ENCODE results near the gene GRHL3. TPM values are rescaled to one million over a fixed set of nuclear protein-coding genes. Genes with fewer than 3 reads are reported as not detected.
A peak's percentile ranks its signal among the peaks of the same experiment; 100 is the strongest.

Gene GRHL3
- total RNA-seq, 1 experiment from 2014 or later: not detected

DNA sequence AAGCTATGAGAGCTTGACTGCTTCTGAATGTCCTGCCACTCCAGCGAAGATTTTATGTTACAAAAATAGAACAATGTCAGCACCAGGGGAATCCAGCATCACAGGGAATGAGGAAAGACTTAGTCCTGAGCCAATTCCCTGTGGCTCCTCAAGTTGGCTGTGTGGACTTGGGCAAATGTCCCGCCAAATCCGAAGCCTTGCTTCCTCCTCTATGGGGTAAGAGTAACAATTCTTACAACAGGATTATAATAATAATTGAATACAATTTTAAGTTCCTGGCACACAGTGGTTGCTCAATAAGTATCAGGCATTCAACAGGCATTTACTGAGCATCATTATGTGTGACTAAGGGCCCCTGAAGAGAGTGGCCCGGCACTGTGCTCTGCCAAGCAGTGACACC lies 50.0 kb downstream of the GRHL3 start:
- DNase-seq: no peak
- H2AFZ ChIP-seq (ENCODE audit: low read length): no peak overlapping the region
- no peaks in the 10 kb centered on the region for H4K20me1 ChIP-seq (ENCODE audit: insufficient read depth, low read depth, low read length)
- H3K4me2 ChIP-seq (ENCODE audit: low read depth, low read length, poor library complexity, severe bottlenecking): no peak overlapping the region
- no peaks in the 10 kb centered on the region for H3K79me2 ChIP-seq (ENCODE audit: low read length)
- H3K4me1 ChIP-seq (ENCODE audit: low read length): peaks cover 10% of the 10 kb centered on the region
- no peak overlapping the region for H3K27ac ChIP-seq (ENCODE audit: low read length)
- no peak overlapping the region for H3K9ac ChIP-seq (ENCODE audit: low read length)
- no peaks in the 10 kb centered on the region for H3K9me2 ChIP-seq (replicated peaks; ENCODE audit: insufficient read depth, low read length)
- no peaks in the 10 kb centered on the region for H3K9me3 ChIP-seq (ENCODE audit: low read length)
- no peaks in the 10 kb centered on the region for H3K27me3 ChIP-seq (ENCODE audit: low read length)
- H3K36me3 ChIP-seq (ENCODE audit: insufficient read depth, low read length): no peaks in the 10 kb centered on the region
- H3K4me3 ChIP-seq (ENCODE audit: low read length): no peak overlapping the region

DNA sequence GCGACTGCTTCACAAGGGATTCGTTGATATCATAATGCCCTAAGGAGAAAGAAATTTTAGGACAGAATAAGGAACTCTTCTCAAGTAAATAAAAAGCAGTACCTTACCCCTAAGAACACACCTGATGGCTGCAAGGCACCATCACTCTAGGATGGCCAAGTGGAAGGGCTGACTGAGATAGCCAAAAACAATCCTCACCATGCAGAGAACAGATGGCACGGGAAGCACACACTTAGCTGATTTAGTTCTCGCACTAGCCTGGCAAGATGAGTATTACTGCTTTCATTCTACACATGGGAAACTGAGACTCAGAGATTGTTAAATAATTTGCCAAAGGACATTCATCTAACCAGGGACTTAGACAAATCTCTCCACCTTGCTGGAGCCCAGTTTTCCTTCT lies 50.6 kb downstream of the GRHL3 start:
- H3K27ac ChIP-seq (ENCODE audit: low read length): no peak overlapping the region
- H3K4me3 ChIP-seq (ENCODE audit: low read length): no peak overlapping the region
- peaks cover 10% of the 10 kb centered on the region for H3K4me1 ChIP-seq (ENCODE audit: low read length)
- H3K27me3 ChIP-seq (ENCODE audit: low read length): no peaks in the 10 kb centered on the region
- H4K20me1 ChIP-seq (ENCODE audit: insufficient read depth, low read depth, low read length): no peaks in the 10 kb centered on the region
- no peak for DNase-seq
- no peaks in the 10 kb centered on the region for H3K36me3 ChIP-seq (ENCODE audit: insufficient read depth, low read length)
- no peak overlapping the region for H3K9ac ChIP-seq (ENCODE audit: low read length)
- H3K9me2 ChIP-seq (replicated peaks; ENCODE audit: insufficient read depth, low read length): no peaks in the 10 kb centered on the region
- no peak overlapping the region for H3K4me2 ChIP-seq (ENCODE audit: low read depth, low read length, poor library complexity, severe bottlenecking)
- no peak overlapping the region for H2AFZ ChIP-seq (ENCODE audit: low read length)
- no peaks in the 10 kb centered on the region for H3K9me3 ChIP-seq (ENCODE audit: low read length)
- H3K79me2 ChIP-seq (ENCODE audit: low read length): no peaks in the 10 kb centered on the region

DNA sequence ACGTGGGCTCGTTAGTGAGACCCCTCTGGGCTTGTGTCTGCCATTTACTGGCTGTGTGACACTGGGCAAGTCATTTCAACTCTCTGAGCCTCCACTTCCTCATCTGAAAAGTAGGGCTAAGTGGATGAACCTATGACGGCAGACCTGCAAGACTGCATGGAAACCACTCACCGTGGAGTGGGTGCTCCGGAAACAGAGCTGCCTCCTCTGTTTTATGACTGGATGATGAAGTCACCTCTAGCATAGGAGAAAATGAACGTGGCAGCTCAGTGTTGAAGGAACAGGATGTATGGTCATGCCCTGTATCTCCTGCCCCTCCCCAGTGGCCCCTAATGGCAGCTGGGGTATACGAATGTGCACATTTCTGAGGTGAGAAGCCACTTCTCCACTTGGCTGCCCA lies 53.9 kb downstream of the GRHL3 start:
- Histone ChIP-seq H3K27me3 (ENCODE audit: low read length) (no peaks in the 10 kb centered on the region), H3K27ac (ENCODE audit: low read length) (no peak overlapping the region), H4K20me1 (ENCODE audit: insufficient read depth, low read depth, low read length) (no peaks in the 10 kb centered on the region), H3K79me2 (ENCODE audit: low read length) (no peaks in the 10 kb centered on the region), H3K9me2 (replicated peaks; ENCODE audit: insufficient read depth, low read length) (no peaks in the 10 kb centered on the region), H2AFZ (ENCODE audit: low read length) (no peak overlapping the region), H3K9me3 (ENCODE audit: low read length) (no peaks in the 10 kb centered on the region), H3K4me2 (ENCODE audit: low read depth, low read length, poor library complexity, severe bottlenecking) (no peak overlapping the region), H3K9ac (ENCODE audit: low read length) (no peak overlapping the region), H3K4me1 (ENCODE audit: low read length) (peaks cover 10% of the 10 kb centered on the region), H3K4me3 (ENCODE audit: low read length) (no peak overlapping the region), H3K36me3 (ENCODE audit: insufficient read depth, low read length) (no peaks in the 10 kb centered on the region)
- peak; percentile 66 for DNase-seq

DNA sequence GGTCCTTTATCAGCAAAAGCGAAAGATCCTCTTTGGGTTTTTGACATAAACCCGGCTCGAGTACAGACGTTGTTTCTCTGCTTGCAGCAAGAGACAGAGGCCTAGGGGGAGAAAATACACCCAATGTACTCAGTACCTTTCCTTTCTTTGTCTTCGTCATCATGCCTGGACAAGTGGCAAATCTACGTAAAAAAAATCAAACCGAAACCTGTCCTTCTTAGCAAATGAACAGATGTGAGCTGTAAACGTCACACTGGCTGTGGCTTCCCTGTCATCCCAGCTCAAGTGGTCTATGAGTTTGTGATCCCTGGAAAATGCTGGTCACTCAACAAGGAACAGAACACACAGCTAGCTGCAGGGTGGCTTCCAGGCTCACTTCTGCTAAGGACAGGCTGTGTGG lies 54.6 kb downstream of the GRHL3 start:
- Histone ChIP-seq H3K9me3 (ENCODE audit: low read length) (no peaks in the 10 kb centered on the region), H3K79me2 (ENCODE audit: low read length) (no peaks in the 10 kb centered on the region), H3K9me2 (replicated peaks; ENCODE audit: insufficient read depth, low read length) (no peaks in the 10 kb centered on the region), H3K27ac (ENCODE audit: low read length) (no peak overlapping the region), H3K4me1 (ENCODE audit: low read length) (peaks cover 10% of the 10 kb centered on the region), H3K36me3 (ENCODE audit: insufficient read depth, low read length) (no peaks in the 10 kb centered on the region), H3K9ac (ENCODE audit: low read length) (no peak overlapping the region), H3K27me3 (ENCODE audit: low read length) (no peaks in the 10 kb centered on the region), H2AFZ (ENCODE audit: low read length) (no peak overlapping the region), H4K20me1 (ENCODE audit: insufficient read depth, low read depth, low read length) (no peaks in the 10 kb centered on the region), H3K4me3 (ENCODE audit: low read length) (no peak overlapping the region), H3K4me2 (ENCODE audit: low read depth, low read length, poor library complexity, severe bottlenecking) (no peak overlapping the region)
- no peak for DNase-seq

DNA sequence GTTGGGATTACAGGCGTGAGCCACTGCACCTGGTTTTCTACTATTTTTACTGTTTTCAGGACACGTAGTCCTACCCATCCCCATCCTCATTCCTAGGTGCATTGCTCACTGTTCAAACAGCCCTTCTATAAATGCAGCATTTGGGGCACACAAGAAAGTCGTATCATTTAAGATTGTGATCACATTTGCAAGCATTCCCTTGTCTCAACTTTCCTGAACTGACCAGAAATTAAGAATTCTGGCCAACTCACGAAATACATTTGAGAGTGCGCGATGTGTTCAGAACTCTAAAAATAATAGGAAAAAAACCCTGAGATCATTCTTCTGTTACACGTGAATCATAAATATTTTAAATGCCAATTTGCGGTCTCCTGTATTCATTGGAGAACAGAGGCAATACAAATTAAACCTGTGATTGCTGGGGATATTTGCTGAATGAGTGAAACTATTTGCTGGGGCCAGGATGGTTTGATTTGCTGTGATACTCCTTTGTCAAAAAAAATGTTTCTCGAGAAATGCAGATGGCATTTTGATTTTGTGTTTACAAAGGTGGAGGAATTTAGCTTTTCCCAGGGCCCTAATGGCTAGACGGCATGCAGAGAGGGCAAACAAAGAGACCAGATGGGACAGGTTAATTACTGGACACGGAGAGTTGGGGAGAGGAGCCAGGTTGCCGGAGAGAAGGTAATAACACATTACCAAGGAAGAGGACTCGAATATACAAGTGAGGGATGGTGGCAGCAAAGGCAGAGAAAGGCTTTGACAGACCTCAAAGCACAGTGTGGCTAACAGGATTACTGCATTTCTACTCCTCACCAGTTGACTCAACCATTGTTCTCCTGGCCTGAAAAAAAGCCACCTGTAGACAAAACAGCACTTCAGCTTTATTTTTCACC lies 56.0 kb downstream of the GRHL3 start:
- peaks cover 10% of the 10 kb centered on the region for H3K4me1 ChIP-seq (ENCODE audit: low read length)
- H4K20me1 ChIP-seq (ENCODE audit: insufficient read depth, low read depth, low read length): no peaks in the 10 kb centered on the region
- no peak overlapping the region for H3K9ac ChIP-seq (ENCODE audit: low read length)
- no peaks in the 10 kb centered on the region for H3K36me3 ChIP-seq (ENCODE audit: insufficient read depth, low read length)
- no peaks in the 10 kb centered on the region for H3K79me2 ChIP-seq (ENCODE audit: low read length)
- H3K4me3 ChIP-seq (ENCODE audit: low read length): no peak overlapping the region
- no peaks in the 10 kb centered on the region for H3K9me3 ChIP-seq (ENCODE audit: low read length)
- H3K27ac ChIP-seq (ENCODE audit: low read length): no peak overlapping the region
- DNase-seq: no peak
- no peaks in the 10 kb centered on the region for H3K9me2 ChIP-seq (replicated peaks; ENCODE audit: insufficient read depth, low read length)
- no peak overlapping the region for H2AFZ ChIP-seq (ENCODE audit: low read length)
- H3K4me2 ChIP-seq (ENCODE audit: low read depth, low read length, poor library complexity, severe bottlenecking): no peak overlapping the region
- no peaks in the 10 kb centered on the region for H3K27me3 ChIP-seq (ENCODE audit: low read length)

DNA sequence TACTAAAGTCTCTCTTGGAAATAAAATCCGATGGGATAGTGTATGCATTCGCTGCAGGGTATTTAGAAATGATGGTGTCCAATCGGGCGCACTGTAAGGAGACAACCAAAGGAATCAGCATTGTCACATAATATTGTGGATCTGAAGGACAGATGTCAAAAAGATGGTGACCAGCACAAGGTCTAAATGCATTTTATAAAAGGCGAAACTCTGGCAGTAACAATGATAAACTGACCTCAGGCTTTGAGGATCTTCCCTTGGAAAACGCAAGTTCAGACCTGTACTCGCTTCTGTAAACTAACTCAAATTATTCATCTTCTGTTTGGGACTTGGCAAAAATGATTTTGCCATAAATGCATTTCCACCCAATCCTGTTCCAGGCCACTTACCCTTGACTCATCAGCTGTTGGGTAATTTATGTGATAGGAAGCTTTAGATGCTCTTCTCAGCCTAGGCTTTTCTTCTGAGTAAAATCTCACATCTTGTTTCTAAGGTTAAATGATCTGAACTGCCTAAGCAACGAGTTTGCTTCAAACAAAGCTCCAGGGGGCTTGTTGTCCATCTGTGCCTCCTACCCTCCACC lies 60.7 kb downstream of the GRHL3 start:
- H3K4me3 ChIP-seq (ENCODE audit: low read length): no peak overlapping the region
- no peak for DNase-seq
- no peaks in the 10 kb centered on the region for H3K36me3 ChIP-seq (ENCODE audit: insufficient read depth, low read length)
- H3K9me3 ChIP-seq (ENCODE audit: low read length): no peaks in the 10 kb centered on the region
- H3K4me1 ChIP-seq (ENCODE audit: low read length): no peaks in the 10 kb centered on the region
- no peak overlapping the region for H3K27ac ChIP-seq (ENCODE audit: low read length)
- H4K20me1 ChIP-seq (ENCODE audit: insufficient read depth, low read depth, low read length): peaks cover 8% of the 10 kb centered on the region; the same call in 1 of the 2 replicates
- H3K4me2 ChIP-seq (ENCODE audit: low read depth, low read length, poor library complexity, severe bottlenecking): no peak overlapping the region
- H3K27me3 ChIP-seq (ENCODE audit: low read length): no peaks in the 10 kb centered on the region
- no peak overlapping the region for H2AFZ ChIP-seq (ENCODE audit: low read length)
- H3K9ac ChIP-seq (ENCODE audit: low read length): no peak overlapping the region
- H3K79me2 ChIP-seq (ENCODE audit: low read length): no peaks in the 10 kb centered on the region
- H3K9me2 ChIP-seq (replicated peaks; ENCODE audit: insufficient read depth, low read length): no peaks in the 10 kb centered on the region

DNA sequence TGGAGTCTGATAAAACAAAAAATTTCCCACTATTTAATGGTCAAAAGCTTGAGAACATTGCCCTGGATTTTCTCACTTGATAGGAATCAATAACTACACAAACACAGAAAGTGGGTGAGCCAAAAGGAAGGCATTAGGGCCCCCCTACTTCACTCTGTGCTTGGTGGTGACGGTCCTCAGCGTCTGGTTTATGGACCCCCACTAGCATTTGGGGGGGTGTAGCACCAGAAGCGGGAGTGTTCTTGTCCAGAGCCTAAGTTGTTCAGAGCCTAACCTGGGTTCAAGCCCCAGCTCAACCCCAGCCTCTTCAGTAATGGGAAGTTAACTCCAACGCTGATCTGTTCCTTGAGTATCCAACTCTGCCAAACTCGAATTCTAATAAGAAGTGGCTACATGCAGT lies 61.4 kb downstream of the GRHL3 start:
- H3K4me1 ChIP-seq (ENCODE audit: low read length): peaks cover 5% of the 10 kb centered on the region
- H3K27me3 ChIP-seq (ENCODE audit: low read length): no peaks in the 10 kb centered on the region
- no peaks in the 10 kb centered on the region for H3K9me3 ChIP-seq (ENCODE audit: low read length)
- no peak overlapping the region for H3K27ac ChIP-seq (ENCODE audit: low read length)
- H3K79me2 ChIP-seq (ENCODE audit: low read length): no peaks in the 10 kb centered on the region
- H4K20me1 ChIP-seq (ENCODE audit: insufficient read depth, low read depth, low read length): peaks cover 15% of the 10 kb centered on the region; the same call in 1 of the 2 replicates
- H3K36me3 ChIP-seq (ENCODE audit: insufficient read depth, low read length): no peaks in the 10 kb centered on the region
- H3K9ac ChIP-seq (ENCODE audit: low read length): no peak overlapping the region
- no peak overlapping the region for H3K4me2 ChIP-seq (ENCODE audit: low read depth, low read length, poor library complexity, severe bottlenecking)
- no peaks in the 10 kb centered on the region for H3K9me2 ChIP-seq (replicated peaks; ENCODE audit: insufficient read depth, low read length)
- no peak overlapping the region for H3K4me3 ChIP-seq (ENCODE audit: low read length)
- H2AFZ ChIP-seq (ENCODE audit: low read length): no peak overlapping the region
- DNase-seq: no peak

DNA sequence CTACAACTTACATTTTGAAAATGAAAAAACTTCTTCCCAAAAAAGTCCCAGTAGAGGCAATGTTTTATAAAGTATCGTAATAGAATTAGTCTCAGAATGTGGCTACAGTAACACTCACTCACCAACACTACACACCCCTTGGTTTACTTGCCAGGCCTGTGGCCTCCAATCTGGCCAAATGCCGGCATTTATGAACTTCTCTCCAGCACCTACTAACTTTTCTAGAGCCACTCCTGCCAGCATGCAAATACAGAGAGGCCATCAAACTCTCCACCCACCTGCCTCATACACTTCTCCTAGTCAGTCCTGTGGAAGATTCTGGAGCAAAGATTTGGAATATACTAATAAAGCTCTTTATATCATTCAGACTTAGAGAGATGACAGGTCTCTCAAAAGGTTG lies 62.1 kb downstream of the GRHL3 start:
- no peaks in the 10 kb centered on the region for H3K79me2 ChIP-seq (ENCODE audit: low read length)
- no peaks in the 10 kb centered on the region for H3K36me3 ChIP-seq (ENCODE audit: insufficient read depth, low read length)
- DNase-seq: no peak
- H3K9ac ChIP-seq (ENCODE audit: low read length): no peak overlapping the region
- H3K4me1 ChIP-seq (ENCODE audit: low read length): peaks cover 13% of the 10 kb centered on the region
- H3K27me3 ChIP-seq (ENCODE audit: low read length): no peaks in the 10 kb centered on the region
- no peak overlapping the region for H3K4me3 ChIP-seq (ENCODE audit: low read length)
- no peaks in the 10 kb centered on the region for H3K9me3 ChIP-seq (ENCODE audit: low read length)
- no peak overlapping the region for H3K4me2 ChIP-seq (ENCODE audit: low read depth, low read length, poor library complexity, severe bottlenecking)
- peaks cover 17% of the 10 kb centered on the region; the same call in 1 of the 2 replicates for H4K20me1 ChIP-seq (ENCODE audit: insufficient read depth, low read depth, low read length)
- H3K9me2 ChIP-seq (replicated peaks; ENCODE audit: insufficient read depth, low read length): no peaks in the 10 kb centered on the region
- no peak overlapping the region for H2AFZ ChIP-seq (ENCODE audit: low read length)
- H3K27ac ChIP-seq (ENCODE audit: low read length): no peak overlapping the region
